ENCODE data around the gene CYP1B1. TPM values are rescaled to one million over a fixed set of nuclear protein-coding genes. Genes with fewer than 3 reads are reported as not detected.
A peak's percentile ranks its signal among the peaks of the same experiment; 100 is the strongest.

The CYP1B1 gene
- polyA plus RNA-seq, 4 donors: 78.4 to 169 (median 121) TPM

GRCh38 chr2:38076710-38077430, 919 bp upstream of the CYP1B1 start:
- no peak for DNase-seq (ENCODE audit: low read depth in 4 of 4, low spot score in 2 of 4)

- peak in 1 of 4 donors; percentile 90 for DNase-seq (ENCODE audit: low read depth in 4 of 4, low spot score in 2 of 4)
Observed at GRCh38 chr2:38076152-38076709, 280 bp upstream of the CYP1B1 start.

DNA sequence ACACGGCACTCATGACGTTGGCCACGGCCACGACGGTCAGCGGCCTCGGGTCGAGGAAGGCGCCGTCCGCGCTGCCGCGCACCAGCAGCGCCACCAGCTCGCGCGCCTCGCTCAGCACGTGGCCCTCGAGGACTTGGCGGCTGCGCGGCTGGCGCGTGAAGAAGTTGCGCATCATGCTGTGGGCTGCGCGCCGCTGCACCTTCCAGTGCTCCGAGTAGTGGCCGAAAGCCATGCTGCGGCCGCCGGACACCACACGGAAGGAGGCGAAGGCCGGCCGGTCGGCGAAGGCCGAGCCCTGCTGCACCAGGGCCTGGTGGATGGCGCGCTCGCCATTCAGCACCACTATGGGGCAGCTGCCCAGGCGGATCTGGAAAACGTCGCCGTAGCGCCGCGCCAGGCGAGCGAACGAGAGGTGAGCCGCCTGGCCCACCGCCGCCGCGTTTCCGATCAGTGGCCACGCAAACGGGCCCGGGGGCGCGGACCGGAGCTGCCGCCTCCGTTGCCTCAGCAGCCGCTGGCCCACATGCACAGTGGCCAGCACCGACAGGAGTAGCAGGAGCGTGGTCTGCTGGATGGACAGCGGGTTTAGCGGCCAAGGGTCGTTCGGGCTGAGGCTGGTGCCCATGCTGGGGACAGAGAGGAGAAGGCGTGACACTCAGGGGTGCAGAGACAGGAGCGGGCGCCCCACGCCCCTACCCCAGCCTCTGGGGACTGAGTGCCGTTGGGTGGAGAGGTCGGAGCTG, 1.0 kb downstream of the CYP1B1 start:
- peak in 1 of 4 donors; percentile 31 for DNase-seq (ENCODE audit: low read depth in 4 of 4, low spot score in 2 of 4)

- DNase-seq (ENCODE audit: low read depth in 4 of 4, low spot score in 2 of 4): peak in 1 of 4 donors; percentile 27
Observed at GRCh38 chr2:38074058-38074763, 1.7 kb downstream of the CYP1B1 start.

DNA sequence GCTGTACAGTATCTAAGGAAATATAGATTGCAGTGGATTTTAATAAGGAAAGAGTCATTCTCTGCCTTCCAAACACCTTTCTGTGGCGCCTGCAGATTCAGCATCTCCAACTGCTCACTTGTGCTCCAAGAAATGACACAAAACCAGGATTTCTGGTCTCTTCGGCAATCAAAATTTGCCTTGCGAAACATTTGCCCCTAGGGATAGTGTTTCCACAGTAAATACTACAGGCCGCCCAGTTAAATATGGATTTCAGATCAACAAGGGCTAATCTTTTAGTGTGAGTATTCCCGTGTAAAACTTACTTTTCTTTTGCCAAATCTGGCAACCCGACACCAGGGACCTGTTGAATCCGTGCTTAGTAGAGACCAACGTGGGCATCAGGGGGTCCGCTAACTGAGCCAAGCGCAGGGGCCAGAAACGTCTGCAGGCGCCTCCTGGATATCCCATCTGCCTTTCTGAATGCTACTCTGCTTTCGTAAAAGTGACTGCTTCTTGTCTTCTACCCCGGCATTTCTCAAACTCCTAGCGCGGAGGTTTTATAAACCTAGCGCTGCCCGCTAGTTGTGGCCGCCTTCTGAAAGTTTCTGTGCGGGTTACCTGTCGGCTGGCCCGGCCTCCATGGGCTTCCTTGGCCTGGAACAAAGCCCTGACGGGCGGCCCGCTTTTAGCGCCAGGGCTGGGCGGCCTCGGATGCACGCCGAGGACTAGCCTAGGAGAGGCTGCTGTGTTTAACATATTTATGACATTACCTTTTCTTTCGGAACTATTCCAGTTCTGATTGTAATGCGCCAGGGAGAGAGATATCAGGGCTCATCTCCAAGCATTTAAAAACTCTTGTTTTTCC, 2.5 kb downstream of the CYP1B1 start:
- peak in 1 of 4 donors; percentile 36 for DNase-seq (ENCODE audit: low read depth in 4 of 4, low spot score in 2 of 4)

DNA sequence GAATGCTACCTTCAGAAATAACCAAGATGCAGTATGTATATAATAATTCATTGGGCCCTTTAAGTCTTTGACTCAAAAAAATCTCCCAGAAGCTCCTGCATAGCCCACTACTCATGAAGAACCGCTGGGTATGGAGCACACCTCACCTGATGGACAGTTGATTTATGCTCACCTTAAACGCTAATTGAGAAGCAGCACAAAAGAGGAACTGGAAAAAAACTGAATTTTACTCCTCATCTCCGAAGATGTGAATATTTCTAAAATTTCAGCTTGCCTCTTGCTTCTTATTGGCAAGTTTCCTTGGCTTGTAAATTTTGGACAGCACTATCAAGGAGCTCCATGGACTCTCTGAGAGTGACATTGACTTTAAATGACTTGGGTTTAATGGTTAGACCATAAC, 5.5 kb downstream of the CYP1B1 start:
- DNase-seq (ENCODE audit: low read depth in 4 of 4, low spot score in 2 of 4): no peak

DNA sequence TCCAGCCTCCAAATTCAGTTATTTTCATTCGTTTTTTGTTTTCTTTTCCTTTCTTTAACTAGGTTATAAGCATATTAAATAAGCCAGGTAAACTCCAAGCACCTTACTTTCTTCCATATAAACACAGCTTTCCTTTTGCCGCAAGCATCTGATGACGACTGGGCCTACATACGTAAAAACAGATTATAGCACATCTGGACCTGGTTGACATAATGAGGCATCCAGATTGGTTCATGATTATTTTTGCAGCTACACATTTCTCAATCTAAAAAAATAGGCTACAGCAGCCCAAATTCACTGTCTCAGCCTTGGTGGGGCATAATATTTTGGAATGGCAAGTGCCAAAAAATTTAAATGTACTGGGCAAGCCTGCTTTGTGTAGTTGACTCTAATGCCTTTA, 7.7 kb downstream of the CYP1B1 start:
- DNase-seq (ENCODE audit: low read depth in 4 of 4, low spot score in 2 of 4): peak in 1 of 4 donors; percentile 19

DNA sequence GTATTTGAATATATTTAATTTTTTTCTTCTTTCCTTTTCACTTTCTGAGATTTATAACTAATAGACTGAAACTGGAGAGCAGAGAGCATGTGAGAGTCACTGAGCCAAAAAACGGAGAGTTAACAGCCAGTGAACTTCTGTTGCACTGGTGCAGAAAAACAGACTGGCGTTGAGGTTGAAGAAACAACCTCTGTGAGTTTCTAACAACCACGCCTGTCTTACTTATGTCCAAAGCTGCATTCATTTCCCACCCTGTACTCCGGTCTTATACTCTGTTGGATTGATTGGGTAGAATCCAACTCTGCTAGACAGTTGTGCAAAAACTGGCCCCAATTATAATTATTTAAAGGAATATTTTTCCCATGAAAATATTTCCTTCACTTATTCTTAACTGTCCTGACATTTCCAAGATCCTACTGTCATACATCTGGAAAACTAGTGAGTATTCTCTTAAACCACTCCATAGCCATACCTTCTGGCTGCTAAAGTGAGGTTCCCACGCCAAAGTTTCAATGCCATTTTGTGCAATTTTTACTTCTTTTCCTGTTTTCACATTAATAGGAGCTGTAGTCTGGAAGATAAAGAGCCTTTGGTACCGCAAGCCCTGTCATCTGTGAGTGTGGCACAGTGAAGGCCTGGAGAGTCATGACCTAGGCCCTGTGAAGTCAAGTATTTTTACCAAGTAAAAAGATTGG, 9.4 kb downstream of the CYP1B1 start:
- peak in 2 of 4 donors; percentile 56 to 60 for DNase-seq (ENCODE audit: low read depth in 4 of 4, low spot score in 2 of 4)

- DNase-seq (ENCODE audit: low read depth in 4 of 4, low spot score in 2 of 4): peak in 1 of 4 donors; percentile 37
Observed at GRCh38 chr2:38065502-38066135, 10.3 kb downstream of the CYP1B1 start.

- DNase-seq (ENCODE audit: low read depth in 4 of 4, low spot score in 2 of 4): no peak
Observed at GRCh38 chr2:38064801-38065501, 11.0 kb downstream of the CYP1B1 start.

DNA sequence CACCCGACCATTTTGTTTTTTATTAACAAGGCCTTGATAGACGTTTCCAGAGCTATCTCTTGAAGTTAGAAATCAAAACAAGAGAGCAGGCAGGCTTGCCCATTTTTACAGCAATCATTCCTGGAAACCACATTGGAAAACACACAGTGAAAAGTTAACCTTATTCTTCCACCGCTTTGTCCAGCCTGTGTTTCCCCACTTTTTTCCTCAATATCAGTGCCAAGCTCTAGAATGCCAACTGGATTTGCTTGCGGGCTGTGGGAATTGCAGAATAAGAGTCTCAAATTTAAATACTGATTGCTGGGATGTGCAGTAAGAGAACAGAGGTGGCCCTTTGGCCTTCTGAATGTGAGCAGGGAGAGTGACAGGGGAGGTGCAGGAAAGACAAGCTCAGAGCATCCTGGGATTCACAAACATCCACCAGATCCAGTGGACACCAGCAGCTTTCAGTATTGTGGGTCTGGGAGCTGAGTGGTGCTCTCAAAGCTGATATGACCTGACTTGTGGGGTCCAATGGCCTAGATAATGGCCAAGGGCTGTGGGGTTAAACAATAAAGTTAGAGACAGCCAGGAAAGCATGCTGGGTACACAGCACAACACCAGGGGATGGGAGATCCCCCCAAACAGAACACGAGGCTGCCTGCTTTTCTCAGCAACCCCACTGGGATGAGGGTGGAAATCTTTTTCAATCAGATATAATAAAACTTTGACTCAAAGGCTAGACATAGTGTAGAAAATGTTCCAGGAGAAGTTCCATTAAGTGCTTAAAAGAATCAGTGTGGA, 15.5 kb downstream of the CYP1B1 start:
- no peak for DNase-seq (ENCODE audit: low read depth in 4 of 4, low spot score in 2 of 4)

GRCh38 chr2:38057651-38058410, 18.1 kb downstream of the CYP1B1 start:
- DNase-seq (ENCODE audit: low read depth in 4 of 4, low spot score in 2 of 4): no peak

DNA sequence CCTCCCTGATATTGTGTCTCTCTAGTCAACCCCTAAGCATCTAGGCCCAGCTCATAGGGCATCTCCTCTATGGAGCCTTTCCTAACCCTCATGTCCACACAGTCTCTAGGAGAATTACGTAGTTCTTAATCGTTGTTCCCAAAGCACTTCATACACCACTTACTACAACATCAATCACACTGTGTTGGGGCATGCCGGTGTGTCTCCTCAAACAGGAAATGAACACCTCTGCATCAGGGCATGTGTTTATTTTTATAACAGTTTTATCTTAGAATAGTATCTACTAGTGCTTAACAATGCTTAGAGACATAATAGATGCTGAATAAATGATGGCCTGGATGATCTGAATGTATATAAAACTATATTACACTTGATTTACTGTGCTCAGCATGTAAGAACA, 19.7 kb downstream of the CYP1B1 start:
- no peak for DNase-seq (ENCODE audit: low read depth in 4 of 4, low spot score in 2 of 4)

GRCh38 chr2:38045811-38046210, 30.1 kb downstream of the CYP1B1 start:
- DNase-seq (ENCODE audit: low read depth in 4 of 4, low spot score in 2 of 4): no peak

DNA sequence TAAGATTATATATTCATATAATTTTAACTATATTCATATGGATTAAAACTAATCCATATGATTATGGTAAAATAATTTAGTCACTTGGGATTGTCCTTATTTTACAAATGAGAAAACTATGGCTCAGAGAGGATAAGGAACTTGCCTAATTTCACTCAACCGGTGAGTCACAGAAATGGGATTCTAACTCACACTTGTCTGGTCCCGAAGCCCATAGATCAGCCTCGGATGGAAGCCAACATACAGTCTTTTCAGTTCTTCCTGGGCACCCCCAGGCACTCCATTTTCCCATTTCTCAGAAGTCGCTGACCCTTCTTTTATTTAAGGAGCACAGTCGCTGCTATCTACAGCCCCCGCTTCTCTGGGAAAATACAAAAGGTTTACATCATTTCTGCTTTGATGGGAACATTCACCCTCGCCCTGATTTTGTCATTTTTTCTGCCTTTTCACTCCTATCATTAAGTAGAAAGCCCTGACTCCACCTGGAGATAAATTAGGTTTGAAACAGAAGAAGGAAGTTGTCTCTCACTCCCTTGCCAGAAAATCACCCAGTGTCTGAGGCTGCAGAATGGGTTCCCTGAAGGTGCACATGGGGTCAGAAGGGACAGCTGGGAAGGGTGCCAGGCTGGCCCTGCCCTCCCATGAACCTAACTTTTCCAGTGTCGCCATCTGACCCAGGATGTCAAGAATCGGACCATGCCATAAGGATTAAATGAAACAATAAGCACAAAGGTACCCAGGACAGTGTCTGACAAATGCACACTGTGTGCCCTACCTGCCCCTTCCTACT, 36.6 kb downstream of the CYP1B1 start:
- no peak for DNase-seq (ENCODE audit: low read depth in 4 of 4, low spot score in 2 of 4)

GRCh38 chr2:38038682-38039081, 37.3 kb downstream of the CYP1B1 start:
- no peak for DNase-seq (ENCODE audit: low read depth in 4 of 4, low spot score in 2 of 4)
